Thyroid gland (tissue), 4 donors: ENCODE results near the gene SDR9C7. TPM values are rescaled to one million over a fixed set of nuclear protein-coding genes. Genes with fewer than 3 reads are reported as not detected.

Experiments used
- DNase-seq, 2 donors: peaks; one replicate each; pipeline ENCODE4 v3.0.0-alpha.2; 2019
- H3K27ac ChIP-seq, 3 donors: fragments of 200-600 bp; sonication (generic); 1 replicate in 2 of 3; 2 replicates in 1 of 3; pipeline ENCODE4 v1.5.1; 2016 to 2019; ENCODE audit warnings: mild to moderate bottlenecking in 1 of 3, moderate library complexity in 1 of 3
- H3K27me3 ChIP-seq: fragments of 200-600 bp; sonication (generic); one replicate; pipeline ENCODE4 v1.5.1; 2019
- H3K36me3 ChIP-seq, 2 donors: fragments of 200-600 bp; sonication (generic); one replicate each; pipeline ENCODE4 v1.5.1; 2016 to 2019
- H3K4me1 ChIP-seq, 2 donors: fragments of 200-600 bp; sonication (generic); one replicate each; pipeline ENCODE4 v1.5.1; 2017 to 2019
- H3K4me3 ChIP-seq, 3 donors: fragments of 200-600 bp; sonication (generic); replicated peaks in 1 of 3; 1 replicate in 2 of 3; 2 replicates in 1 of 3; pipeline ENCODE4 v1.5.1; 2016; ENCODE audit warnings: mild to moderate bottlenecking in 1 of 3
- H3K9me3 ChIP-seq: fragments of 200-600 bp; sonication (generic); one replicate; pipeline ENCODE4 v1.5.1; 2017
- POLR2A ChIP-seq, 2 donors: fragments of 450-650 bp; IDR thresholded peaks; one replicate each; pipeline ENCODE4 v1.6.1; 2017; ENCODE audit warnings: antibody characterized with exemption in 2 of 2, mild to moderate bottlenecking in 2 of 2, moderate library complexity in 1 of 2
- WGBS, 2 donors: methylation state at CpG; one replicate each; pipeline ENCODE4 v1.1.5; 2017; 5-methylcytosine and 5-hydroxymethylcytosine counted together
- intact Hi-C: fragments of 100-400 bp; cut with DNase I; formaldehyde crosslinking; loops from one replicate; pipeline ENCODE4 v1.15.1; 2023
- total RNA-seq, 4 donors: library from RNA; depleted of rRNA; stranded (reverse); fragments of >200 nt; gene quantifications; one replicate each; pipeline ENCODE4 v1.2.3, GENCODE V29; 2016
- TF ChIP-seq, protein P1 (sequence below), 6 experiments: fragments of 200-600 bp in 3 of 6; fragments of 450-650 bp in 3 of 6; sonication (generic) in 3 of 6; IDR thresholded peaks; one replicate each; pipeline ENCODE4 v1.5.1; 2016 to 2019; ENCODE audit warnings: antibody characterized with exemption in 6 of 6, mild to moderate bottlenecking in 2 of 6, inconsistent platforms in 1 of 6, moderate library complexity in 1 of 6

SDR9C7 gene
- total RNA-seq, 4 donors from 2014 or later = not detected

DNA sequence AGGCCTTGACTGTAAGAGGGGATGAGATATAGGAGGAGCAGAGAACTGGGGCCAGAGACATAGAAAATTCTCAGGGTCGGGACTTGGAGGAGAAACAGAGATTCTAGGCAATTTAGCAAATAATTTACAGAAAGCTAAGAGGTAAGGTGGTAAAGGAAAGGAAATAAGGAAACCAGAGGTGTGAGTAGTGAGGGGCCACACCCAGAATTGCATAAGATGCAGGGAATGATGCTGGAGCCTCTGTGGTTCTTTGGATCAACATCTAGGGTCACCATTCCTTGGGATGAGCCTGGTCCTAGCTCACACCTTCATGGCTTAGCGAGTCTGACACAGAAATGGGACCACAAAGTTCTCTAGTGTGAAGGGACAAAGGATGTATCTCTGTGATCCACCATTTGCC lies 949 bp upstream of the SDR9C7 start:
- WGBS, 2 donors = 81 to 86% methylated on average over 2 of the region's 2 CpGs
- no peak overlapping the region for H3K4me3 ChIP-seq
- H3K4me1 ChIP-seq = peaks cover 0 to 9% of the 10 kb centered on the region in 2 donors
- no peaks in the 10 kb centered on the region for H3K27me3 ChIP-seq
- TF ChIP-seq, protein P1, sequence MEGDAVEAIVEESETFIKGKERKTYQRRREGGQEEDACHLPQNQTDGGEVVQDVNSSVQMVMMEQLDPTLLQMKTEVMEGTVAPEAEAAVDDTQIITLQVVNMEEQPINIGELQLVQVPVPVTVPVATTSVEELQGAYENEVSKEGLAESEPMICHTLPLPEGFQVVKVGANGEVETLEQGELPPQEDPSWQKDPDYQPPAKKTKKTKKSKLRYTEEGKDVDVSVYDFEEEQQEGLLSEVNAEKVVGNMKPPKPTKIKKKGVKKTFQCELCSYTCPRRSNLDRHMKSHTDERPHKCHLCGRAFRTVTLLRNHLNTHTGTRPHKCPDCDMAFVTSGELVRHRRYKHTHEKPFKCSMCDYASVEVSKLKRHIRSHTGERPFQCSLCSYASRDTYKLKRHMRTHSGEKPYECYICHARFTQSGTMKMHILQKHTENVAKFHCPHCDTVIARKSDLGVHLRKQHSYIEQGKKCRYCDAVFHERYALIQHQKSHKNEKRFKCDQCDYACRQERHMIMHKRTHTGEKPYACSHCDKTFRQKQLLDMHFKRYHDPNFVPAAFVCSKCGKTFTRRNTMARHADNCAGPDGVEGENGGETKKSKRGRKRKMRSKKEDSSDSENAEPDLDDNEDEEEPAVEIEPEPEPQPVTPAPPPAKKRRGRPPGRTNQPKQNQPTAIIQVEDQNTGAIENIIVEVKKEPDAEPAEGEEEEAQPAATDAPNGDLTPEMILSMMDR (IDR thresholded peaks at IDR 0.05) = no peak
- no peak for TF ChIP-seq POLR2A (IDR thresholded peaks at IDR 0.05)
- no peak overlapping the region for H3K27ac ChIP-seq
- no peaks in the 10 kb centered on the region for H3K36me3 ChIP-seq
- intact Hi-C loops = no loop called here
- no peak for DNase-seq
- no peaks in the 10 kb centered on the region for H3K9me3 ChIP-seq

DNA sequence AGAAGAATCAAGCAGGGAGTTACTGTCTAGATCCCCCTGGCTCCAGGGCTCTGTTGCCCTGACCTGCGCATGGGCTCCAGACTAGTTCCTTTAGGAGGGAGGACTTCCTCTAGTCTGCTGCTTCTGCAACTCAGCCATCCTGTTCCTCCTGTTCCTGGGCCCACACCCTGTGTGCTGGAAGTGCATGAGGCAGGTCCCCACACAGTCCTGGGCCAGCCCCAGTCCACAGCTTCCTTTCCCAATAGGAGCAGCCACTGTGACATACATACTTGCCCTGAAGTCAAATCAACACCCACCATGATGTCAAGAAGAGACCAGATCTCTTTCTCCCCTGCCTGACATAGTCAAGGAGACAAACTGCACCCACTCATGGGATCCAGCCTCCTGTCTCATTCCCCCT lies 1.3 kb downstream of the SDR9C7 start:
- Histone ChIP-seq H3K27ac (no peak overlapping the region), H3K4me1 (peaks cover 0 to 9% of the 10 kb centered on the region in 2 donors), H3K4me3 (no peak overlapping the region), H3K36me3 (no peaks in the 10 kb centered on the region), H3K27me3 (no peaks in the 10 kb centered on the region), H3K9me3 (no peaks in the 10 kb centered on the region)
- 83 to 93% methylated on average over 1 of the region's 1 CpG for WGBS, 2 donors
- intact Hi-C loops = no loop called here
- no peak for DNase-seq
- no peak for TF ChIP-seq POLR2A (IDR thresholded peaks at IDR 0.05)
- TF ChIP-seq, protein P1 (IDR thresholded peaks at IDR 0.05) = no peak

DNA sequence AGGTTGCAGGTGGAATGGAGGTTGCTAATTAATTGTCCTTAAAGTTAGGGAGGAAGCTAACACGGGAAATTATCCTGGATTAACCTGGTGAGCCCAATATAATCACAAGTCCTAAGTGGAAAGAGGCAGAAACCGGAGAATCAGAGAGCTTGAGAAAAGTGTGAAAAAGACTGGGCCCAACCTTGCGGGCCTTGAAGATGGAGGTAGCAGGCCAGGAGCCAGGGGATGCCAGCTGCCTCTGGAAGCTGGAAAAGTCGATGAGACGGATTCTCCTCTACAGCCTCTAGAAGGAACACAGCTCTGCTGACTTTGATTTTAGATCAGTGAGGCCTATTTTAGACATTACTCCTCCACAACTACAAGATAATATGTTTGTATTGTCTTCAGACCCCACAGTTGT lies 2.1 kb downstream of the SDR9C7 start:
- WGBS, 2 donors = 75 to 76% methylated on average over 5 of the region's 5 CpGs

DNA sequence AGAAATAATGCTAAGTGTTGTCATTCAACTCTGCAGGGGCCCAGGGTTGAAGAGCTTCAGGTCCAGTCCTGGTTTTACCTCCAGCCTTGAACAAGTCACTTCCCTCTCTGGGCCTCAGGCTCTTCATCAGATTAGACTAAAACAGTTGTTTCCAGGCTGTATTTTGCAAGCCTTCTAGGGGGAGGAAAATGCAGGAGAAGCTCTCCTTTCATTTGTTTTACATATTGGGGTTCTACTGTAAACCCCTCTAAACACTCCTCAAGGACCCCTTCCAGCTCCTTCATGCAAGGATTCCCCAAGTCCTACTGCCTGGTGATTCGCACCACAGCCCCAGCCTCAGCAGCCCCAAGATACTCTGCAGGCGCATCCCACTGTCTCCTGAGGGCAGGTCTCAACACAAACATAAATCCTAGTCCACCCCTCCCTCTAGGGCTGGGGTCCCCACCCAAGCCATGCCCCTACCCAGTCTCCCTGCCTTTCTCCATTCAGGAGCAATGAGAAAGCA lies 2.7 kb downstream of the SDR9C7 start:
- peaks cover 0 to 9% of the 10 kb centered on the region in 2 donors for H3K4me1 ChIP-seq
- H3K9me3 ChIP-seq = no peaks in the 10 kb centered on the region
- no peaks in the 10 kb centered on the region for H3K36me3 ChIP-seq
- DNase-seq = no peak
- intact Hi-C loops = no loop called here
- no peak overlapping the region for H3K27ac ChIP-seq
- 79 to 87% methylated on average over 2 of the region's 2 CpGs for WGBS, 2 donors
- H3K27me3 ChIP-seq = no peaks in the 10 kb centered on the region
- no peak overlapping the region for H3K4me3 ChIP-seq
- TF ChIP-seq, protein P1 (IDR thresholded peaks at IDR 0.05) = no peak
- TF ChIP-seq POLR2A (IDR thresholded peaks at IDR 0.05) = no peak

More for the DNA sequence above, 2.1 kb downstream of the SDR9C7 start:
- H3K27me3 ChIP-seq = no peaks in the 10 kb centered on the region
- intact Hi-C loops = no loop called here
- H3K4me1 ChIP-seq = peaks cover 0 to 9% of the 10 kb centered on the region in 2 donors
- no peak overlapping the region for H3K27ac ChIP-seq
- H3K36me3 ChIP-seq = no peaks in the 10 kb centered on the region
- H3K9me3 ChIP-seq = no peaks in the 10 kb centered on the region
- DNase-seq = no peak
- no peak for TF ChIP-seq POLR2A (IDR thresholded peaks at IDR 0.05)
- TF ChIP-seq, protein P1 (IDR thresholded peaks at IDR 0.05) = no peak
- no peak overlapping the region for H3K4me3 ChIP-seq

DNA sequence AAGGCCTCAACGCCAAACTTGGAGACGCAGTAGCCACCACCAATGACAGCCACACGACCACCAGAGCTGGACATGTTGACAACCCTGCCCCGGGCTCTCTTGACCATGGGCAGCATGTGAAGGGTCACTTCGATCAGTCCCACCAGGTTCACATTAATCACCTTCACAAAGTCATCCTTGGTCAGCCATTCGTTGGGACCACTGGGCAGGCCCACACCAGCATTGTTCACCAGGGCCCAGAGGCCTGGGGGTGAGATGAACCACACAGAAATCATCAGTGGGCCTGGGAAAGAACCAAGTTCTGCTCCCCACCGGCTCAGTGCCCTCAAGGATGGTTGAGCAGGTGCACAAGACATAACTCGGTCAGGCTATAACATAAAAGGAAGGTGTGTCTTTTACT lies 4.0 kb downstream of the SDR9C7 start:
- intact Hi-C loops = no loop called here
- Histone ChIP-seq H3K36me3 (no peaks in the 10 kb centered on the region), H3K27ac (no peak overlapping the region), H3K27me3 (no peaks in the 10 kb centered on the region), H3K9me3 (no peaks in the 10 kb centered on the region), H3K4me1 (peaks cover 0 to 9% of the 10 kb centered on the region in 2 donors), H3K4me3 (no peak overlapping the region)
- WGBS, 2 donors = 91 to 95% methylated on average over 7 to 8 of the region's 8 CpGs
- no peak for TF ChIP-seq POLR2A (IDR thresholded peaks at IDR 0.05)
- TF ChIP-seq, protein P1 (IDR thresholded peaks at IDR 0.05) = no peak
- DNase-seq = no peak
